Ureter (tissue), 1 donor: ENCODE data around the gene ALAS1. TPM values are rescaled to one million over a fixed set of nuclear protein-coding genes. Genes with fewer than 3 reads are reported as not detected.

Experiments
- DNase-seq: peaks from one replicate; pipeline ENCODE4 v3.0.0-alpha.2; 2020; ENCODE audit warnings: low spot score
- total RNA-seq: library from RNA; stranded (reverse); gene quantifications from one replicate; pipeline ENCODE4 v1.2.4, GENCODE V29; 2023
- donor health status: DM: yes; HTN: yes; CAD: no.

The ALAS1 gene
- total RNA-seq, 1 donor from 2014 or later: 144 TPM

GRCh38 chr3:52220380-52221026 is 22.5 kb downstream of the ALAS1 start:
- DNase-seq: peak; percentile 92

DNA sequence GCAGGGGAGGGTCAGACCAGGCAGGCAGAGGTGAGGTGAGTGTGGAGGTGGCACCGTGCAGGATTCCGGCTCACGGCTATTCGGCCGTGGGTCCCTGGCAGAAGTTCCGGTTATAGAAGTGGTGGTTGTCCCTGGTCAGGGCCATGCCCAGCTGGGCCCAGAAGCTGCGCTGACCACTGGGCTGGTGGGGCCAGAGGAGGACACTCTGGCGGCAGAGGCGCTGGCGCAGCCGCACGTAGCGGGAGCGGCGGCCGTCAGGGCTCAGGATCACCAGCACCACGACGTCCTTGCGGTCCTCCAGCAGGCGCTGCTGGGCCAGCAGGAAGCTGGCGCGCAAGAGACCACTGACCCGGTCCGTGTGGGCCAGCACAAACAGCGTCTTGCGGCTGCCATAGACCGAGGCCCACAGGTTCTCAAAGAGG is 23.2 kb downstream of the ALAS1 start:
- no peak for DNase-seq

DNA sequence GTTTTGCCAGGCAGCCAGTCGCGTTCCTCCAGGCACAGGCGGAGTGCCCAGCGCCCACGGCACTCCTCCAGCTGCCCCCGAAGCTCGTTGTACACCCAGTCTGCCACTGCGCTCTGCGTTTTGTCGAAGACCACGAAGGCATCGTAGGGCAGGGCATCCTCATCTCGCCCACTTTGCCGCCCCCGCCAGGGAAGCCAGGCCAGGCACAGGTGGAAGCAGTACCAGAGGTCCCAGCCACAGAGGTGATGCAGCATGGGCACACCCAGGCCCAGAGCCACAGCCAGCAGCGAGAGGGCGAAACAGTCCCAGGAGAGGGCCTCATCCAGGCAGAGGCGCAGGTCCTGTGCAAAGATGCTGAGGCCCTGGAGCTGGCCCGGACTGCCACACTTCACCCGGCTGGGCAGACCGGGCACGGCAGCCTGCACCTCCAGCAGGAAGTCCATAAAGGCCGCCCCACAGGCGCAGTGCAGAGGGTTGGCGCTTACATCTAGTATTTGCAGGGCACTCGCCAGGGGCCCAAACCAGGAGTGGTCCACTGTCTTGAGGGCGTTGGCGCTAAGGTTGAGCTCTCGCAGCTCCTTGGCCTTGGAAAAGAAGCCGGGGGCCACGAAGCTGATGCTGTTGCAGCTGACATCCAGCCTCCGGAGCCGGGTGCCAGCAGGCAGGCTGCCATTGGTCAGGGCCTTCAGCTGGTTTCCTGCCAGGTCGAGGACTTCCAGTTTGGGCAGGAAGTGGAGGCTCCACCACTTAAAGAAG is 23.8 kb downstream of the ALAS1 start:
- DNase-seq: peak; percentile 42

GRCh38 chr3:52222319-52223221 is 24.6 kb downstream of the ALAS1 start:
- peak; percentile 39 for DNase-seq

GRCh38 chr3:52223449-52224408 is 25.8 kb downstream of the ALAS1 start:
- peak; percentile 41 for DNase-seq

GRCh38 chr3:52225452-52226228 is 27.7 kb downstream of the ALAS1 start, which contains the start of gene TLR9:
Gene TLR9, minus strand, starts transcription at chr3:52225645. Its CDS starts 116 bp downstream, at chr3:52225529.
- DNase-seq: peak; percentile 42

DNA sequence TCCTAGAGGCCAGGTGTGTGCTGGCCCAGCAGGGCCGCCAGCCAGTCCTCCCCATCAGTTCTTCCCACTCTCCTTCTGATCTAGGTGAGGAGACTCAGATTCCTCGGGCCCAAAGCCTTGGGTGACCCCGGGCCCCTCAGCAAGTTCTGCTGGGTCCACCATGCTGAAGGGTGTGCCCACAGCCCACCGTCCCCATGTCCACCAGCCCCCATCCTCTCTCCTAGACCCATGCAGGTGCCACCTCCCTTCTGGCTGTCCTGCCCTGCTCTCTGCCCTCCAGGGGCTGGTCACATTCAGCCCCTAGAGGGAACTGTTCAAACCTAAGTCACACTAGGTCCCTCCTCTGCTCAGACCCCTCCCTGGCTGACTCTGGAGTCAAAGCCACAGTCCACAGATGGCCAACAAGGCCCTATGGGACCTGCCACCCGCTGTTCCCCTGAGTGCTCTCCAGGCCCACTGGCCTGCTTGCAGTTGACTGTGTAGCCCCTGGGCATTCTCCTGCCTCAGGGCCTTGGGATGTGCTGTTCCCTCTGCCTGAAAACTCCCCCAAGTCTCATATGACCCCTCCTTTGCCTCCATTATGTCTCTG is 28.4 kb downstream of the ALAS1 start:
- no peak for DNase-seq

DNA sequence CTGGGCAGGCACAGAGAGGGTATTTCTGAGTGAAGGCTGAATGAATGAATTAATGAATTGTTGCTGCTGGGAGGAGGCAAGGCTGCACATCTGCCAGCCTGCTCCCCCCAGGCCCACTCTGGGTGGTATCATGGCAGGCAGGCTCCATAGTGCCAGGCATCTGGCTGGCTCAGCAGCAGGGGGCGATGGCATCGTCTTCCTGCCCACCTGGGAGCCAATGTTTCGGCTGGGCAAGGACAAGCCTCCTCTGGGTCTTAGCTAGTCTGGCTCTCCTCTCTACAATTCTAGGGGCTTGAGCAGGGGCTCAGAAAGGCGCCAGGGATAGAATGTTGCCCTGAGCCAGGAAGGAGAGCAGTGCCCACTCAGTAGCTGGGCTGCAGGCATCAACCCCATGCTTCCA is 29.2 kb downstream of the ALAS1 start:
- no peak for DNase-seq

GRCh38 chr3:52227766-52228165 is 29.8 kb downstream of the ALAS1 start:
- no peak for DNase-seq

DNA sequence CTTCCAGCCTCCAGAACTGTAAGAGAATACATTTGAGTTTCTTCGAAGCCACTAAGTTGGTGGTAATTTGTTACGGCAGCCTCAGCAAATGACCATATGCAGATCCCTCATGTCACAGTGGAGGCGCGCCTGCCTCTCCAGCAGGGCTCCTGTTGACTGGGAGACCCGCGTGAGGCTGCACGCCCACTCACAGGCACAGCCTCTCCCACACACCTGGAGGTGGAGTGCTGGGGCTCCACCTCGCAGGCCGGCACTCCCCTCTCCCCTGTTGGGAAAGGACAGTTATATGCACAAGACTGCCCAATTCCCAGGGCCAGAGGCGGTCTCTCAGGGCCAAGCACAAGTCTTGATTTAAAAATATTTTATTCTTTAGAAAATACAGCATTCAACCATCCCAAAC is 30.3 kb downstream of the ALAS1 start:
- no peak for DNase-seq

DNA sequence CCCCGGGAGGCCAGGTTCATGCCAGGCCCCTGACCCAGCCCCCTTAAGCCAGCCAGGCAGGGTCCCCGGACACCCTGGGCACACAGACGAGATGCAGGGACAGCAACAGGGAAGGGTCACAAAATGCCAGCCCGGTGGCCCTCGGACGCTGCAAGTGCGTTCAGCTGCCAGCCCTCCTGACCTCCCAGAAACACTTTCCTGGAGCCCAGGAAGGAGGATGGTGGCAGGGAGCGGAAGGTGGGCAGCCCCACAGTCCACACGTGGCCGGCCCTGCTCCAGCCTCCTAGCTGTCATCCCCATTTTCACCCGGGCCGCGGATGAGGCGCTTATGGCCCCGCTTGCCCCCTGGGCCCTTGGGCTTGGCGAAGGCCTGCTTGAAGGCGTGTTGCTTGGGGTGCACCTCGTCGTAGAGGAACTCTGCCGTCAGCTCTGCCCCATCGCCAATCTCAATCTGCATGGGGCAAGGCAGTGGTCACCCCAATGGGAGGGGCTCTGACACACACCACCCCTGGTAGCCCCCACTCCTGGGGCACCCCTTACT is 30.9 kb downstream of the ALAS1 start:
- DNase-seq: no peak

DNA sequence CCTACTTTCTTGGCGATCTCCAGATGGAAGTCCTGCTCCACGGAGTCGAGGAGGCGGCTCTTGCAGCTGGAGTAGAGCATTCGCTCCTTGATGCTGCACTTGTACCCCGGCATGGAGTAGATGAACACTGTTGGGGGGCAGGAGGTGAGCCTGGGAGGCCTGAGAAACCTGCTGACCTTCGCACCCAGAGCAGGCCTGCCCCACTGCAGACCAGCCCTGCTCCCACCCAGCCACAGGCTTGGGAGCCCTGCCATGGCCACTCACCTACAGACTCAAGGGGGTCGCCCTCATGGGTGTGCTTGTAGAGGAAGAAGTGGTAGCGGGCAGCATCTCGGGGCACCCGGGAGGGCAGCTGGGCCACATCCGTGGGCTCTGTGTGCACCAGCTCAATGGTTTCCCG is 31.7 kb downstream of the ALAS1 start:
- DNase-seq: no peak

DNA sequence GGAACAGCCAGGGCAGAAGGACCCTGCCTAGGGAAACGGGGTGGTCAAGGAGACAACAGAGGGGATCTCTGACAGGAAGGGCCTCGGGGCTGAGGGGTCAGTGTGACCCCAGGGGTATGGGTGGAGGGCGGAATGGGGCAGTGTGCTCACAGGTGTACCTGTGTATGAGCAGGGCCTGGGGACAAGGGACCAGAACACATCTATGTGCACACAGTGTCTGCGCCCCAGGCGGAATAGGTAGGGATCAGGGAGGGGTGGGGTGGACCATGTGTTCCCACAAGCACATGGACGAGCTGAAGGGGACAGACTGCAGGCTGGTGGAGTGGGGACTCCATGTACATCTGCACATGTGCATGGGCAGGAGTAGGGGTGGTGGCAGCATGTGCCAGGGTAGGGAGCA is 32.5 kb downstream of the ALAS1 start:
- DNase-seq: peak; percentile 42

DNA sequence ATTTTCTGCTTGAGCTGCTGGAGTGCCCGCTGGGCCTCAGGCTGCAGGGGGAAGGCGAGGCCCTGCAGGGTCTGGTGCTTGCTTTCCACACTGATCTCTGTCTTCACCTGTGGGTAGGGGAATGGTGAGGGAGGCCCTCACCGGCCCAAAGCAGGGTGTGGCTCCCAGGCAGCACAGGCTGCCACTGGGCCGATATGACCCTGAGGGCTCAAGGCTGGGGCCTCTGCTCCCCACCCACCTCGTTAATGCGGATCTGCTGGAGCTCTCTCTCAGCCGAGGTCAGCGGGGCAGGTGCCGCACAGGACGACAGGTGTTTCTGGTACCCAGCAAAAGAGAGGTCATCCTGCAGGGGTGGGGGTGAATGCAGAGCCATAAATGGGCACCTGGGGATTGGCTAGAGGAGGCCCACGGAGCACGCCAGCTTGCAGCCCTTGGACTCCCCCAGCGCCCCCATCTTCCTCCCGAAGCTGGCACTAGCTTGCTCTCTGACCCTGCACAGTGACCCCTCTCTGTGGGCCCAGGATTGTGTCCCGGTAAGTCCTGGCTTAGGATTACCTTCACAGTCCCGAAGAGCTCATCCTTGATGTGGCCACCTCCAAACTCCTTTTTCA is 33.0 kb downstream of the ALAS1 start:
- no peak for DNase-seq

- peak; percentile 75 for DNase-seq
These were observed 33.7 kb downstream of the ALAS1 start for GRCh38 chr3:52231502-52232278.

DNA sequence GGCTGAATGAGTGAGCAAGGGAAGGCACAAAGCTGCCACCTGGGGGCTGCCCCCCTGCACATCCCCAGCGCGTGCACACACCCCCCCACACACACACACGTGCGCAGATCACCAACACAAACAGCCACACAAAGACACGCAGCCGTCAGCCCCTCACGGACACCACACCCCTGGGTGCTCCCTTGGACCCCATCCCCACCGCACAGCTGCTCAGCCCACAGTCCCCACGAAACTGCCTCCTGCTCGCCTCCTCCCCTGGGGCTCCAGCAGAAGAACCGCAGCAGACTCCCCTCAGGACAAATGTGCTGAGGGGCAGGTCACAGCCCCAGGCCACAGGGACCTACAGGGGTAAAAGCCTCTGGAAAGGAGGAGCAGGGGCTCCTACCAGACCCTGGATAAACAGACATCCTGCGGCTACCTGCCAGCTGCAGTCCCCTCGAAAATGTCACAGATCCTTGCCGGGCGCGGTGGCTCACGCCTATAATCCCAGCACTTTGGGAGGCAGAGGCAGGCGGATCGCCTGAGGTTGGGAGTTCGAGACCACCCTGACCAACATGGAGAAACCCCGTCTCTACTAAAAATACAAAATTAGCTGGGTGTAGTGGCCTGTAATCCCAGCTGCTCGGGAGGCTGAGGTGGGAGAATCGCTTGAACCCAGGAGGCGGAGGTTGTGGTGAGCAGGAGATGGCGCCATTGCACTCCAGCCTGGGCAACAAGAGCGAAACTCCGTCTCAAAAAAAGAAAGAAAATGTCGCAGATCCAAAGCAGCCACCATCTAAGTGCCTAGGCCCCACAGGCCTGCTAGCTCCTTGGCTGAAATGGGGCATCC is 34.5 kb downstream of the ALAS1 start:
- DNase-seq: no peak

- no peak for DNase-seq
These were observed 35.2 kb downstream of the ALAS1 start for GRCh38 chr3:52233108-52233591.
